Aorta (tissue), 5 donors: ENCODE measurements around the gene TSPAN15. TPM values are rescaled to one million over a fixed set of nuclear protein-coding genes. Genes with fewer than 3 reads are reported as not detected.
"Not testable (repeated sequence)": the region's sequence is repeated elsewhere in the genome, so short reads cannot be mapped to it uniquely, and the experiment has no call there.

ENCODE experiments used
- ATAC-seq: fragments of 200-7000 bp; cut with Tn5 transposase; one replicate; pipeline ENCODE4 v1.9.1; 2022; ENCODE audit warnings: moderate library complexity; ENCODE audit not compliant: low FRiP score
- DNase-seq, 2 donors: peaks; one replicate each; pipeline ENCODE4 v3.0.0-alpha.2; 2020
- H3K27ac ChIP-seq, 2 donors: one replicate each; pipeline ENCODE4 v1.5.1; 2013; ENCODE audit warnings: low read length in 2 of 2, mild to moderate bottlenecking in 2 of 2, moderate library complexity in 2 of 2, control low read depth in 1 of 2, inconsistent platforms in 1 of 2, low read depth in 1 of 2
- H3K27me3 ChIP-seq, 2 donors: one replicate each; pipeline ENCODE4 v1.6.1; 2013; ENCODE audit warnings: control low read depth in 1 of 2, low read length in 1 of 2, mild to moderate bottlenecking in 1 of 2, moderate library complexity in 1 of 2; ENCODE audit not compliant: insufficient read depth in 2 of 2, control insufficient read depth in 1 of 2
- H3K36me3 ChIP-seq, 2 donors: one replicate each; pipeline ENCODE4 v1.6.1; 2013; ENCODE audit warnings: control low read depth in 1 of 2, low read length in 1 of 2, mild to moderate bottlenecking in 1 of 2; ENCODE audit not compliant: insufficient read depth in 2 of 2, control insufficient read depth in 1 of 2
- H3K4me1 ChIP-seq, 2 donors: one replicate each; pipeline ENCODE4 v1.6.1; 2013; ENCODE audit warnings: low read length in 2 of 2, control low read depth in 1 of 2, mild to moderate bottlenecking in 1 of 2, moderate library complexity in 1 of 2; ENCODE audit not compliant: insufficient read depth in 2 of 2, control insufficient read depth in 1 of 2
- H3K4me3 ChIP-seq, 2 donors: one replicate each; pipeline ENCODE4 v1.5.1; 2013; ENCODE audit warnings: low read length in 2 of 2, control low read depth in 1 of 2, mild to moderate bottlenecking in 1 of 2
- H3K9me3 ChIP-seq: one replicate; pipeline ENCODE4 v1.6.1; 2013; ENCODE audit warnings: mild to moderate bottlenecking, low read length; ENCODE audit not compliant: control insufficient read depth
- WGBS, 2 donors: extraction: QIAGEN DNeasy Blood & Tissue Kit; methylation state at CpG; one replicate each; pipeline ENCODE4 v1.1.7; 2013; 5-methylcytosine and 5-hydroxymethylcytosine counted together
- intact Hi-C, 2 donors: fragments of 100-400 bp; cut with DNase I; formaldehyde crosslinking; loops; one replicate each; pipeline versions ENCODE4 v1.14.2 to v1.15.0; 2022
- polyA plus RNA-seq, 2 donors: library from polyadenylated mRNA; stranded (reverse); fragments of 200-250 nt; gene quantifications; one replicate each; pipeline ENCODE4 v1.2.3, GENCODE V29; 2013
- total RNA-seq, 2 donors: library from RNA; stranded (reverse); fragmentation: NEBNext Ultra II Directional; extraction: Animal tissue kit (Norgen Biotek cat#: 25700); gene quantifications; one replicate each; pipeline ENCODE4 v1.2.1, GENCODE V29; 2021
- donor health status: healthy with polysubstance abuse.
- donor health status: Bipolar disorder and iron deficiency.
- donor health status: DM: no; HTN: no; CAD: no.
- donor health status: DM: no; HTN: no; CAD: no.
- donor health status: DM: yes; HTN: yes; CAD: no.

The TSPAN15 gene
- total and polyA plus RNA-seq, 4 donors: 1.8 to 16.8 (median 11.5) TPM

- no peak overlapping the region for H3K4me3 ChIP-seq
- ATAC-seq (no peak), DNase-seq (peak in 1 of 2 donors; percentile 47)
- 94 to 99% methylated on average over 6 of the region's 6 CpGs for WGBS, 2 donors
- H3K27ac ChIP-seq: no peak overlapping the region
- H3K27me3 ChIP-seq: no peaks in the 10 kb centered on the region
- no peaks in the 10 kb centered on the region for H3K36me3 ChIP-seq
- H3K9me3 ChIP-seq: no peaks in the 10 kb centered on the region
- intact Hi-C loops: no loop called here
- no peaks in the 10 kb centered on the region for H3K4me1 ChIP-seq
Measured at GRCh38 chr10:69481305-69481704, 30.0 kb downstream of the TSPAN15 start.

- no peaks in the 10 kb centered on the region for H3K9me3 ChIP-seq
- H3K4me1 ChIP-seq: no peaks in the 10 kb centered on the region
- intact Hi-C loops: no loop called here
- no peaks in the 10 kb centered on the region for H3K36me3 ChIP-seq
- ATAC-seq (no peak), DNase-seq (no peak)
- H3K27ac ChIP-seq: no peak overlapping the region
- H3K27me3 ChIP-seq: no peaks in the 10 kb centered on the region
- no peak overlapping the region for H3K4me3 ChIP-seq
- WGBS, 2 donors: 96 to 100% methylated on average over 4 of the region's 4 CpGs
Measured at GRCh38 chr10:69481811-69482524, 30.7 kb downstream of the TSPAN15 start.

GRCh38 chr10:69483963-69484362, 32.7 kb downstream of the TSPAN15 start:
- H3K4me1 ChIP-seq: no peaks in the 10 kb centered on the region
- no peaks in the 10 kb centered on the region for H3K27me3 ChIP-seq
- no peak overlapping the region for H3K27ac ChIP-seq
- H3K4me3 ChIP-seq: no peak overlapping the region
- H3K36me3 ChIP-seq: no peaks in the 10 kb centered on the region
- no peak for DNase-seq
- WGBS, 2 donors: 91% methylated on average over 5 of the region's 5 CpGs
- no peak for ATAC-seq
- no peaks in the 10 kb centered on the region for H3K9me3 ChIP-seq
- intact Hi-C loops: no loop called here

- intact Hi-C loops: no loop called here
- no peak overlapping the region for H3K27ac ChIP-seq
Measured at GRCh38 chr10:69484736-69485135, 33.5 kb downstream of the TSPAN15 start.

GRCh38 chr10:69486922-69487730, 35.9 kb downstream of the TSPAN15 start:
- H3K4me1 ChIP-seq: no peaks in the 10 kb centered on the region
- no peak overlapping the region for H3K4me3 ChIP-seq
- no peaks in the 10 kb centered on the region for H3K9me3 ChIP-seq
- WGBS, 2 donors: 67 to 68% methylated on average over 9 of the region's 9 CpGs
- ATAC-seq (no peak), DNase-seq (peak in 1 of 2 donors; percentile 71)
- intact Hi-C loops: no loop called here
- no peaks in the 10 kb centered on the region for H3K27me3 ChIP-seq
- H3K36me3 ChIP-seq: no peaks in the 10 kb centered on the region
- H3K27ac ChIP-seq: no peak overlapping the region

More at GRCh38 chr10:69484736-69485135, 33.5 kb downstream of the TSPAN15 start:
- Histone ChIP-seq H3K4me3 (no peak overlapping the region), H3K27me3 (no peaks in the 10 kb centered on the region), H3K9me3 (no peaks in the 10 kb centered on the region), H3K4me1 (no peaks in the 10 kb centered on the region), H3K36me3 (no peaks in the 10 kb centered on the region)
- 95 to 97% methylated on average over 7 of the region's 7 CpGs for WGBS, 2 donors
- no peak for ATAC-seq
- no peak for DNase-seq

GRCh38 chr10:69488149-69488844, 37.0 kb downstream of the TSPAN15 start:
- H3K9me3 ChIP-seq, H3K36me3 ChIP-seq, H3K4me3 ChIP-seq, intact Hi-C loops, H3K27ac ChIP-seq, H3K27me3 ChIP-seq, ATAC-seq, H3K4me1 ChIP-seq: not testable (repeated sequence)
- 94 to 95% methylated on average over 4 of the region's 4 CpGs for WGBS, 2 donors
- DNase-seq: peak in 1 of 2 donors; percentile 15

- H3K9me3 ChIP-seq, H3K36me3 ChIP-seq, H3K4me1 ChIP-seq, H3K27ac ChIP-seq, intact Hi-C loops, H3K27me3 ChIP-seq, H3K4me3 ChIP-seq, ATAC-seq: not testable (repeated sequence)
- peak in 1 of 2 donors; percentile 6 for DNase-seq
- WGBS, 2 donors: 72 to 86% methylated on average over 6 of the region's 6 CpGs
Measured at GRCh38 chr10:69488856-69489255, 37.6 kb downstream of the TSPAN15 start.

GRCh38 chr10:69489506-69490090, 38.3 kb downstream of the TSPAN15 start:
- H3K36me3 ChIP-seq: no peaks in the 10 kb centered on the region
- no peaks in the 10 kb centered on the region for H3K27me3 ChIP-seq
- intact Hi-C loops: no loop called here
- ATAC-seq: no peak
- DNase-seq: peak in 1 of 2 donors; percentile 47
- no peaks in the 10 kb centered on the region for H3K4me1 ChIP-seq
- H3K4me3 ChIP-seq: no peak overlapping the region
- H3K9me3 ChIP-seq: no peaks in the 10 kb centered on the region
- no peak overlapping the region for H3K27ac ChIP-seq
- WGBS, 2 donors: 97 to 98% methylated on average over 9 of the region's 9 CpGs
